DOHH2 (cell line): ENCODE measurements around the gene OR2S2.

Source experiments
- CTCF ChIP-seq: fragments of 200-600 bp; sonication (generic); IDR thresholded peaks from one replicate; pipeline ENCODE4 v1.5.1; 2014; ENCODE audit warnings: antibody characterized with exemption, mild to moderate bottlenecking, low read depth, low read length; ENCODE audit not compliant: poor library complexity, severe bottlenecking
- EZH2phosphoT487 ChIP-seq: fragments of 200-600 bp; sonication (generic); IDR thresholded peaks from 2 replicates; pipeline ENCODE4 v1.6.1; 2017; ENCODE audit warnings: borderline replicate concordance, mild to moderate bottlenecking, antibody characterized with exemption, low read length, moderate library complexity, mixed read lengths

- no peak for TF ChIP-seq EZH2phosphoT487
- no peak for TF ChIP-seq CTCF
These were observed 6.2 kb downstream of the OR2S2 start for GRCh38 chr9:35951736-35952135.
